ENCODE results near the gene NOTCH3. TPM values are rescaled to one million over a fixed set of nuclear protein-coding genes. Genes with fewer than 3 reads are reported as not detected.

NOTCH3 gene
- 1.4 and 1.9 TPM in 2 replicates for total RNA-seq (2014; rRNA removed; shearing (Covaris generic))
- polyA plus RNA-seq (2015; cell fraction: cytosol; rRNA removed) = 3.0 and 4.0 TPM in 2 replicates
- polyA plus RNA-seq (2015; cell fraction: nucleus; rRNA removed) = 0.61 and 0.94 TPM in 2 replicates

- no peak for DNase-seq (ENCODE audit: low read depth, low spot score)
- in situ Hi-C loops (cut with HindIII; ENCODE audit: low pct_unique_long_range_greater_than_20kb, low sequenced_read_pairs) = no loop called here
Measured at GRCh38 chr19:15200553-15201364, at the start of gene NOTCH3. Gene NOTCH3, minus strand, starts transcription at chr19:15200995. Its CDS starts 90 bp downstream, at chr19:15200905.

GRCh38 chr19:15250640-15250993 lies 49.8 kb upstream of the NOTCH3 start:
- DNase-seq (ENCODE audit: low read depth, low spot score) = no peak
- in situ Hi-C loops (cut with HindIII; ENCODE audit: low pct_unique_long_range_greater_than_20kb, low sequenced_read_pairs) = no loop called here

- DNase-seq (ENCODE audit: low read depth, low spot score) = no peak
- in situ Hi-C loops (cut with HindIII; ENCODE audit: low pct_unique_long_range_greater_than_20kb, low sequenced_read_pairs) = no loop called here
Measured at GRCh38 chr19:15249972-15250639, 49.3 kb upstream of the NOTCH3 start.

GRCh38 chr19:15249528-15249874 lies 48.7 kb upstream of the NOTCH3 start:
- no peak for DNase-seq (ENCODE audit: low read depth, low spot score)
- in situ Hi-C loops (cut with HindIII; ENCODE audit: low pct_unique_long_range_greater_than_20kb, low sequenced_read_pairs) = no loop called here

GRCh38 chr19:15248648-15249527 lies 48.1 kb upstream of the NOTCH3 start:
- no peak for DNase-seq (ENCODE audit: low read depth, low spot score)
- in situ Hi-C loops (cut with HindIII; ENCODE audit: low pct_unique_long_range_greater_than_20kb, low sequenced_read_pairs) = no loop called here

GRCh38 chr19:15248106-15248505 lies 47.3 kb upstream of the NOTCH3 start:
- in situ Hi-C loops (cut with HindIII; ENCODE audit: low pct_unique_long_range_greater_than_20kb, low sequenced_read_pairs) = no loop called here
- no peak for DNase-seq (ENCODE audit: low read depth, low spot score)

GRCh38 chr19:15247107-15248014 lies 46.6 kb upstream of the NOTCH3 start:
- in situ Hi-C loops (cut with HindIII; ENCODE audit: low pct_unique_long_range_greater_than_20kb, low sequenced_read_pairs) = no loop called here

GRCh38 chr19:15246198-15246481 lies 45.3 kb upstream of the NOTCH3 start:
- in situ Hi-C loops (cut with HindIII; ENCODE audit: low pct_unique_long_range_greater_than_20kb, low sequenced_read_pairs) = no loop called here
- no peak for DNase-seq (ENCODE audit: low read depth, low spot score)

More at GRCh38 chr19:15247107-15248014, 46.6 kb upstream of the NOTCH3 start:
- DNase-seq (ENCODE audit: low read depth, low spot score) = no peak

GRCh38 chr19:15245370-15246197 lies 44.8 kb upstream of the NOTCH3 start:
- no peak for DNase-seq (ENCODE audit: low read depth, low spot score)
- in situ Hi-C loops (cut with HindIII; ENCODE audit: low pct_unique_long_range_greater_than_20kb, low sequenced_read_pairs) = no loop called here

- in situ Hi-C loops (cut with HindIII; ENCODE audit: low pct_unique_long_range_greater_than_20kb, low sequenced_read_pairs) = no loop called here
- DNase-seq (ENCODE audit: low read depth, low spot score) = no peak
Measured at GRCh38 chr19:15244808-15245207, 44.0 kb upstream of the NOTCH3 start.

GRCh38 chr19:15244106-15244803 lies 43.5 kb upstream of the NOTCH3 start:
- in situ Hi-C loops (cut with HindIII; ENCODE audit: low pct_unique_long_range_greater_than_20kb, low sequenced_read_pairs) = no loop called here
- no peak for DNase-seq (ENCODE audit: low read depth, low spot score)

- in situ Hi-C loops (cut with HindIII; ENCODE audit: low pct_unique_long_range_greater_than_20kb, low sequenced_read_pairs) = no loop called here
- no peak for DNase-seq (ENCODE audit: low read depth, low spot score)
Measured at GRCh38 chr19:15243236-15243957, 42.6 kb upstream of the NOTCH3 start.

- in situ Hi-C loops (cut with HindIII; ENCODE audit: low pct_unique_long_range_greater_than_20kb, low sequenced_read_pairs) = no loop called here
- no peak for DNase-seq (ENCODE audit: low read depth, low spot score)
Measured at GRCh38 chr19:15241259-15241910, 40.6 kb upstream of the NOTCH3 start.

- in situ Hi-C loops (cut with HindIII; ENCODE audit: low pct_unique_long_range_greater_than_20kb, low sequenced_read_pairs) = no loop called here
- no peak for DNase-seq (ENCODE audit: low read depth, low spot score)
Measured at GRCh38 chr19:15240515-15240914, 39.7 kb upstream of the NOTCH3 start.

- no peak for DNase-seq (ENCODE audit: low read depth, low spot score)
- in situ Hi-C loops (cut with HindIII; ENCODE audit: low pct_unique_long_range_greater_than_20kb, low sequenced_read_pairs) = no loop called here
Measured at GRCh38 chr19:15239337-15239949, 38.6 kb upstream of the NOTCH3 start.

Data from SK-MEL-5 (cell line).